ENCODE results near the gene MLST8. TPM values are rescaled to one million over a fixed set of nuclear protein-coding genes. Genes with fewer than 3 reads are reported as not detected.

The MLST8 gene
- total and polyA plus RNA-seq, 4 donors: 11.1 to 26.7 (median 20.2) TPM

DNA sequence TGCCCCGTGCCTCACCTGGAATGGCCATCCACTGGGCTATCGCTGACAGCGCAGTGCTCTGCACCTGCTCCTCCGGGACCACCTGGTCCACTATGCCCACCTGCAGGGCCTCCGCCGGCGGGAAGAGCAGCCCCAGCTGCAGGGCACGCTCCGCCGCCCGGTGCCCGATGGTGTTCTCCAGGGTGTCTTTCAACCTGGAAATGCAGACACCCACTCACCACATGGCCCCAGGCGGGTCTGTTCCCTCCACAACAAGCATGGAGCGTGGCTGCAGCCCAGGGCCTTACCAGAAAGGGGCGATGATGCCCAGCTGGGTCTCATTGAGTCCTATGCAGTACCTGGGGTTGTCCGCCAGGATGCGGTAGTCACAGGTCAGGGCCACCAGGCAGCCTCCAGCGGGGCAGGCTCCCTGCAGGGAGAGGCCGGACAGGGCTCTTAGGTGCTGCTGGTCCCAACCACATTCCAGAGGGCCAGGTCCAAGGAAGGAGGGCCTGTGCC, 37.8 kb downstream of the MLST8 start:
- Histone ChIP-seq H3K27ac (ENCODE audit: low read depth in 1 of 2, low read length in 2 of 2) (no peak overlapping the region), H3K4me1 (ENCODE audit: control insufficient read depth in 4 of 4, insufficient read depth in 4 of 4, low read length in 3 of 4) (no peaks in the 10 kb centered on the region), H3K9ac (ENCODE audit: low read depth in 1 of 2, low read length in 2 of 2) (no peak overlapping the region), H3K27me3 (ENCODE audit: control insufficient read depth in 4 of 4, insufficient read depth in 4 of 4, low read length in 3 of 4) (no peaks in the 10 kb centered on the region), H3K9me3 (ENCODE audit: control insufficient read depth in 4 of 4, low read length in 3 of 4) (no peaks in the 10 kb centered on the region), H3K4me3 (ENCODE audit: low read depth in 1 of 3, low read length in 3 of 3) (no peak overlapping the region), H3K36me3 (ENCODE audit: control insufficient read depth in 4 of 4, insufficient read depth in 3 of 4, low read depth in 1 of 4, low read length in 3 of 4) (peaks cover 13 to 52% (median 32%) of the 10 kb centered on the region in 4 donors)
- 99% methylated on average over 19 of the region's 19 CpGs for WGBS
- no peak for DNase-seq (ENCODE audit: low spot score)
- TF ChIP-seq RAD21 (IDR thresholded peaks at IDR 0.05): no peak
- no peak for TF ChIP-seq ATF3 (IDR thresholded peaks at IDR 0.05)
- no peak for TF ChIP-seq HNF4G (IDR thresholded peaks at IDR 0.05)
- no peak for TF ChIP-seq ZBTB33 (IDR thresholded peaks at IDR 0.05)
- no peak for TF ChIP-seq SP1 (IDR thresholded peaks at IDR 0.05)
- TF ChIP-seq, protein P1, sequence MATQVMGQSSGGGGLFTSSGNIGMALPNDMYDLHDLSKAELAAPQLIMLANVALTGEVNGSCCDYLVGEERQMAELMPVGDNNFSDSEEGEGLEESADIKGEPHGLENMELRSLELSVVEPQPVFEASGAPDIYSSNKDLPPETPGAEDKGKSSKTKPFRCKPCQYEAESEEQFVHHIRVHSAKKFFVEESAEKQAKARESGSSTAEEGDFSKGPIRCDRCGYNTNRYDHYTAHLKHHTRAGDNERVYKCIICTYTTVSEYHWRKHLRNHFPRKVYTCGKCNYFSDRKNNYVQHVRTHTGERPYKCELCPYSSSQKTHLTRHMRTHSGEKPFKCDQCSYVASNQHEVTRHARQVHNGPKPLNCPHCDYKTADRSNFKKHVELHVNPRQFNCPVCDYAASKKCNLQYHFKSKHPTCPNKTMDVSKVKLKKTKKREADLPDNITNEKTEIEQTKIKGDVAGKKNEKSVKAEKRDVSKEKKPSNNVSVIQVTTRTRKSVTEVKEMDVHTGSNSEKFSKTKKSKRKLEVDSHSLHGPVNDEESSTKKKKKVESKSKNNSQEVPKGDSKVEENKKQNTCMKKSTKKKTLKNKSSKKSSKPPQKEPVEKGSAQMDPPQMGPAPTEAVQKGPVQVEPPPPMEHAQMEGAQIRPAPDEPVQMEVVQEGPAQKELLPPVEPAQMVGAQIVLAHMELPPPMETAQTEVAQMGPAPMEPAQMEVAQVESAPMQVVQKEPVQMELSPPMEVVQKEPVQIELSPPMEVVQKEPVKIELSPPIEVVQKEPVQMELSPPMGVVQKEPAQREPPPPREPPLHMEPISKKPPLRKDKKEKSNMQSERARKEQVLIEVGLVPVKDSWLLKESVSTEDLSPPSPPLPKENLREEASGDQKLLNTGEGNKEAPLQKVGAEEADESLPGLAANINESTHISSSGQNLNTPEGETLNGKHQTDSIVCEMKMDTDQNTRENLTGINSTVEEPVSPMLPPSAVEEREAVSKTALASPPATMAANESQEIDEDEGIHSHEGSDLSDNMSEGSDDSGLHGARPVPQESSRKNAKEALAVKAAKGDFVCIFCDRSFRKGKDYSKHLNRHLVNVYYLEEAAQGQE (IDR thresholded peaks at IDR 0.05): no peak
- no peak for TF ChIP-seq TAF1 (conservative IDR thresholded peaks at IDR 0.05)
- TF ChIP-seq FOXA2 (IDR thresholded peaks at IDR 0.05): no peak
- TF ChIP-seq, protein P2, sequence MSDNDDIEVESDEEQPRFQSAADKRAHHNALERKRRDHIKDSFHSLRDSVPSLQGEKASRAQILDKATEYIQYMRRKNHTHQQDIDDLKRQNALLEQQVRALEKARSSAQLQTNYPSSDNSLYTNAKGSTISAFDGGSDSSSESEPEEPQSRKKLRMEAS (IDR thresholded peaks at IDR 0.05): no peak
- TF ChIP-seq, protein P3, sequence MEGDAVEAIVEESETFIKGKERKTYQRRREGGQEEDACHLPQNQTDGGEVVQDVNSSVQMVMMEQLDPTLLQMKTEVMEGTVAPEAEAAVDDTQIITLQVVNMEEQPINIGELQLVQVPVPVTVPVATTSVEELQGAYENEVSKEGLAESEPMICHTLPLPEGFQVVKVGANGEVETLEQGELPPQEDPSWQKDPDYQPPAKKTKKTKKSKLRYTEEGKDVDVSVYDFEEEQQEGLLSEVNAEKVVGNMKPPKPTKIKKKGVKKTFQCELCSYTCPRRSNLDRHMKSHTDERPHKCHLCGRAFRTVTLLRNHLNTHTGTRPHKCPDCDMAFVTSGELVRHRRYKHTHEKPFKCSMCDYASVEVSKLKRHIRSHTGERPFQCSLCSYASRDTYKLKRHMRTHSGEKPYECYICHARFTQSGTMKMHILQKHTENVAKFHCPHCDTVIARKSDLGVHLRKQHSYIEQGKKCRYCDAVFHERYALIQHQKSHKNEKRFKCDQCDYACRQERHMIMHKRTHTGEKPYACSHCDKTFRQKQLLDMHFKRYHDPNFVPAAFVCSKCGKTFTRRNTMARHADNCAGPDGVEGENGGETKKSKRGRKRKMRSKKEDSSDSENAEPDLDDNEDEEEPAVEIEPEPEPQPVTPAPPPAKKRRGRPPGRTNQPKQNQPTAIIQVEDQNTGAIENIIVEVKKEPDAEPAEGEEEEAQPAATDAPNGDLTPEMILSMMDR (IDR thresholded peaks at IDR 0.05; ENCODE audit: low read depth, low read length, missing input control): no peak
- no peak for TF ChIP-seq EGR1 (IDR thresholded peaks at IDR 0.05; ENCODE audit: low read depth in 2 of 2)
- TF ChIP-seq GABPA (IDR thresholded peaks at IDR 0.05 in 1 of 2, conservative IDR thresholded peaks at IDR 0.05 in 1 of 2): no peak
- TF ChIP-seq HNF4A (conservative IDR thresholded peaks at IDR 0.05): no peak
- TF ChIP-seq NR2F2 (IDR thresholded peaks at IDR 0.05): no peak
- no peak for TF ChIP-seq RXRA (IDR thresholded peaks at IDR 0.05)
- TF ChIP-seq JUND (IDR thresholded peaks at IDR 0.05): no peak
- no peak for TF ChIP-seq FOXA1 (IDR thresholded peaks at IDR 0.05)
- no peak for TF ChIP-seq YY1 (IDR thresholded peaks at IDR 0.05)

Data from liver (tissue), 9 donors.